Activated CD8-positive, alpha-beta memory T cell treated with anti-CD3 and anti-CD28 coated beads, Interleukin-2, amount 50 U/mL, for 24 hours (primary cell): ENCODE data around the gene GALNT15.

Experiments
- DNase-seq: peaks from one replicate; pipeline ENCODE4 v3.0.0-alpha.2; 2020; ENCODE audit errors: extremely low read depth

The GALNT15 gene, protein sequence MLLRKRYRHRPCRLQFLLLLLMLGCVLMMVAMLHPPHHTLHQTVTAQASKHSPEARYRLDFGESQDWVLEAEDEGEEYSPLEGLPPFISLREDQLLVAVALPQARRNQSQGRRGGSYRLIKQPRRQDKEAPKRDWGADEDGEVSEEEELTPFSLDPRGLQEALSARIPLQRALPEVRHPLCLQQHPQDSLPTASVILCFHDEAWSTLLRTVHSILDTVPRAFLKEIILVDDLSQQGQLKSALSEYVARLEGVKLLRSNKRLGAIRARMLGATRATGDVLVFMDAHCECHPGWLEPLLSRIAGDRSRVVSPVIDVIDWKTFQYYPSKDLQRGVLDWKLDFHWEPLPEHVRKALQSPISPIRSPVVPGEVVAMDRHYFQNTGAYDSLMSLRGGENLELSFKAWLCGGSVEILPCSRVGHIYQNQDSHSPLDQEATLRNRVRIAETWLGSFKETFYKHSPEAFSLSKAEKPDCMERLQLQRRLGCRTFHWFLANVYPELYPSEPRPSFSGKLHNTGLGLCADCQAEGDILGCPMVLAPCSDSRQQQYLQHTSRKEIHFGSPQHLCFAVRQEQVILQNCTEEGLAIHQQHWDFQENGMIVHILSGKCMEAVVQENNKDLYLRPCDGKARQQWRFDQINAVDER

DNA sequence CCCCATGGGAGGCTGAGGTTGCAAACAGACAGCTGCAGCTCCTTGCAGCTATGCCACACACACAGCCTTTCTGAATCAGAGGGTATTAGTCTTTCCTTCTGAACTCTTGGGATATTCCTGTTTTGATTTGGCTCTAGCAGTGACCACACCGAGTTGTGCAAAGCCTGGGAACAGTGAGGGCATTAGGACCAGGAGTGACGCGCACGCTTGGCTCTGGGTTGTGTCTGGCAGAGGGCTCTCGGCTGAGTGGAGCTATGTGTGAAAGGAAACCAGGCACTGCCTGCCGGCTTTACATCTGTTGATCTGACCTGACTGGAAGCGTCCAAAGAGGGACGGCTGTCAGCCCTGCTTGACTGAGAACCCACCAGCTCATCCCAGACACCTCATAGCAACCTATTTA, at the start of gene GALNT15:
TSS of gene GALNT15 (plus strand) at position 292 of the 400 bp plus-strand sequence. CDS start 472 bp downstream, outside the sequence.
- no peak for DNase-seq

DNA sequence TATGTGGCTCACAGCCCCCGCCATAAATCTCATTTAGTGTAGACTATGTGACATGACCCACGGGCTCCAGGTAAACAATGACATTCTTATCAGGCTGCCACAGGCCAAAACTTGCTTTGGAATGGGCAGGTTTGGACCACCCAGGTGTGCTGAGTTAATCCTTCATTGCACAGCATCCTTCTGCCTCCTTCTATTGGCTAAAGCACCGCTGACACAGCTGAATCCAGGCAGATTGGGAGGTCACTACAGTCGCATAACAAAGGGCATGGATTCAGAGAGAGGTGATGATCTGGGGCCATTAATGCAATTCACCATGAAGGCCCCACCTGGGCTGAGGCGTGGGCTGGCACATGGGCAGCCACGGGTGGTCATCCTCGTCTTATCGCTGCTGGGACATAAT, 47.8 kb upstream of the GALNT15 start:
- no peak for DNase-seq

DNA sequence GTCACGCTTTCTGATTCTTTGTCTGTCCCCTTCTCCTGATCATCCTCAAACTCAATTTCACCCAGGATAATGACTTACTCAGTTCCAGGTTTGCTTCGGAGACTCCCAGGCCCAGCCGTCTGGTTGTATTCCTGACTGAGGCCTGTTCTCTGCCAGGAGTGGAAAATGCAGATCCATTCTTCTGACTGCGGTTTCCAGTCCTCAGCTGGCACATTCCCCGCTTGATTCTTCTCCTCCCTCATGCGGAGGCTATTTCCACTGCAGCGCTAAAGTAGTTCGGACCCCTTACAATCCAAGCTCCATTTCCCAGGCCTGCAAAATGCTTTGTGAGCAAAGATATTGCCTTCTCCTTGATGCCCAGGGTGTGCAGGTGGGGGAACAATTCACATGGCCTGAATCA, 47.2 kb upstream of the GALNT15 start:
- no peak for DNase-seq

DNA sequence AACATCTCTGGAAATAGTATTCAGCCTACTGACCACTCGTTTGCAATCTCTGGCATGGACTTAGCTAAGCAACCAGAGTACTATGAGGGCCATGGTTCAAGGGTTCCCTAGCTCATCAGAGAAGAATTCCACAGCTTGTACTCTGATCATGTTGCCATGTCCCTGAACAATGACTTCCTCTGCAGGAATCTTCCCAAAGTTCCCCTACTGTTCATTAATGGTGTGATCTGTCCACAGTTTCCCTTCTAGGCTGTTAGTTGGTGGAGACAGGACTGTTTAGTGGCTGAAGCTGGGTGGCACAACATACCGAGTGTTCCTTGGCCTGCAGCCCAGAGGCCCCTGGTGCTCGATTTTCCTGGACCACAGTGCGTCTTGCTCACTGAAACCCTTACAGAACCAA, 44.4 kb upstream of the GALNT15 start:
- no peak for DNase-seq

DNA sequence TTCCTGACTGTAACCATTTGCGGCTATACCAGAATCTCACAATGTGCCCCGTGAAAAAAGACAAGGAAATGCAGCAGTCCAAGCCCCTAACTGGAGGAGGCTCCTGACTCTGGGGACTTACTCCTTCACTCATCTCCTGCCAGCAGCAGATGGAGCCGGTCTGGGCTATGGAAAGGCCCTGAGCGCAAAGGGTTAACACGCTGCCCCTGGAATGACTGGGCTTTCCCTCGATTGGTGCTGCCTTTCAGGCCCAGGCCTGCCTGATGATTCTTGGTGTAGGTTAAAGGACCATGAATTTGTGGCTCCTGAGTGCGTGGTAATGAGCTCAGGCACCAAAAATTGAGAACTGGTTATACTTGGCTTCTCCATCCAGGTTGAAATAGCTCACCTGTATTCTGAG, 42.3 kb upstream of the GALNT15 start:
- no peak for DNase-seq

DNA sequence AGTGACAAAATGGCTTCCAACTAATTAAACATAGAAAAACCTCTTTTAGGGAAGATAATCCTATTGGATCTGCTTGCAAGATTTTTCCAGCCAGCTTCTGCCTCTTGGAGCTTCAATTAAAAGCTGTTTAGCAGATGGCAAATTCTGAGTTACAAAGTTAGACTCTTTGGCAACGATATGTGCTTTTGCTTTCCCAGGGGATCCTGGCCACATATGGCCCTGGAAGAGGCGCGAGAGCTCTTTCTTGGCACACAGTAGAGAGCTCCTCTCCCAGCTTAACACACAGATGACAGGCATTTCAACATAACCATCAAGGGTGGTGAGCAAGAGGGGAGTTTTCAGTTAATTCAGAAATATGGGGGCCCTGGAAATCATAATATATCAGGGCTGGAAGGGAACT, 41.6 kb upstream of the GALNT15 start:
- no peak for DNase-seq

DNA sequence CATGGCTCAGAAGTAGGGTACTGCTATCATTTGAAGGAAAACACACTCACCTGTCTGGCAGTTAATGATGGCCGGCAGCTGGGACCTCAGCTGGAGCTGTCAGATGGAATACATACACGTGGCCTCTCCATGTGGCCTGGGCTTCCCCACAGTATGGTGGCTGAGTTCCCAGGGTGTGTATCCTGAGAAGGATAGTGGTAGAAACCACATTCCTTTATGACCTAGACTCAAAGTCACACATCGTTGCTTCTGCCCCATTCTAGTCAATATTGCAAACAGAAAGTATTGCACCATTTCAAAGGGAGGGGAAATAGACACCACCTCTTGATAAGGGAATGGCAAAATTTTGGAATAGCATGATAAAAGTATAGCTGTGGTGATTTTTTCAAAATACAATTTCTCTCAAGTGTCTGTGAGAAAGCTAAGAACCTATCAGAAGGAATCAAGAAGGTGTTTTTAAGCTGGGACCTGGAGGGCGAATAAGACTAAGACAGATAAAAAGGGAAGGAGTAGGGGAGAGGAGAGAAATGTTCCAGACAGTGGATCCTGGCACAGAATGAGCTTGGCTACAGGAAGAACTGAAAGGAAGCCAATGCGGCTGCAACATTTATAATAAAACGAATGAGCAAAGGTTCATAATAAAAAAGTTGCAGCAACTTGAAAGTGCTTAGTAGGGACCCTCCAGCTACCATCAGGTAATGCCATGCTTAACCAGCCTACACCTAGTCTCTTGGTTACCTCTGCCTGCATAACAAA, 40.1 kb upstream of the GALNT15 start:
- DNase-seq = no peak

DNA sequence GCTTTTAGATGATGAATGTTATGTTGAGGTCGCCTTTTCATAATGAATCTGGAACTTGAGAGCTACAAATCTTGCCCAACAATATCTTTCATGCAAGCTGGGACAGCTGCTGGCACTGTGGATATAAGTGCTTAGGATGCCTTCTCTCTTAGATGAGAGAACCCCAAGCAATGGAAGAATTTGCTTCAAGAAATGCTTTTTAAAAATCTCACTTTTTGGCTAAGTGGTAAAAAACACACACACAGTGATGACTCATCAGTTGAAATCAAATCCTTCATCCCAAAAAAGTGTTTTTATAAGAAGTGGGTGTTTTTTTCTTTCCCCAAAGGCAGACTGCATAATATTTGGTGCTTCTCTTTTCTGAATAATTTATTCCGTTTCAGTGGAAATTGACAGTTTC, 38.4 kb upstream of the GALNT15 start:
- no peak for DNase-seq

DNA sequence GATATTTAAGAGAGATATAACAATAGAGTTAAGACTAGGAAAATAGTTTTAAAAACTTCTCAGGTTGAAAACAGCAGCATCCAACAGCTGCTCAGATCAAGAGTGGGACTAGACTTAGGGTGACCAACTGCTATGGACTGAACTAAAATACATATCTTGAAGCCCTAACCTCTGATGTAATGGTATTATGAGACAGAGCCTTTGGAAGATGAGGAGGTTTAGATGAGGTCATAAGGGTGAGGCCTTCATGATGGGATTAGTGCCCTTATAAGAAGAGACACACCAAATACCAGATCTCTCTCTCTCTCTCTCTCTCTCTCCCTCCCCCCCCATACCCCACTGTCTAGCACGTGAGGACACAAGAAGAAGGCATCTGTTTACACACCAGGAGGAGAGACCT, 37.4 kb upstream of the GALNT15 start:
- no peak for DNase-seq

DNA sequence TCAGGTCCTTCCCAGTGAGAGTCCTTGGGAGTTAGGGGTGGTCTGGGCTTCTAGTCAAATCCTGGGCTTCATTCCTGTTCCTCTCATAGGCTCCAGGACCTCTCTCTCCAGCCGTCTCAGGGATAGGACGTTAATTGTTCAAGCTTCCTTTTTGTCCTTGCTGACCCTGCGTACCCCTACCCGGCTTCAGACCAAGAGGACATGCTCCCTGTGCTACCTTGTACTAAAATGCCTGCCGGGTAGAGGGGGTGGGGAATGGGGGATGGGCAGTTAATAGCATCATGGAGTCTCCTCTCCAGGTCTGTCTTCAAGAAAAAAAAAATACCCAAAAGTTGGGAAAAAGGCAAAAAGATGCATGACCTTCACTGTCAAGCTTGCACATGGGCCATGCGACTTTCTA, 36.5 kb upstream of the GALNT15 start:
- no peak for DNase-seq

DNA sequence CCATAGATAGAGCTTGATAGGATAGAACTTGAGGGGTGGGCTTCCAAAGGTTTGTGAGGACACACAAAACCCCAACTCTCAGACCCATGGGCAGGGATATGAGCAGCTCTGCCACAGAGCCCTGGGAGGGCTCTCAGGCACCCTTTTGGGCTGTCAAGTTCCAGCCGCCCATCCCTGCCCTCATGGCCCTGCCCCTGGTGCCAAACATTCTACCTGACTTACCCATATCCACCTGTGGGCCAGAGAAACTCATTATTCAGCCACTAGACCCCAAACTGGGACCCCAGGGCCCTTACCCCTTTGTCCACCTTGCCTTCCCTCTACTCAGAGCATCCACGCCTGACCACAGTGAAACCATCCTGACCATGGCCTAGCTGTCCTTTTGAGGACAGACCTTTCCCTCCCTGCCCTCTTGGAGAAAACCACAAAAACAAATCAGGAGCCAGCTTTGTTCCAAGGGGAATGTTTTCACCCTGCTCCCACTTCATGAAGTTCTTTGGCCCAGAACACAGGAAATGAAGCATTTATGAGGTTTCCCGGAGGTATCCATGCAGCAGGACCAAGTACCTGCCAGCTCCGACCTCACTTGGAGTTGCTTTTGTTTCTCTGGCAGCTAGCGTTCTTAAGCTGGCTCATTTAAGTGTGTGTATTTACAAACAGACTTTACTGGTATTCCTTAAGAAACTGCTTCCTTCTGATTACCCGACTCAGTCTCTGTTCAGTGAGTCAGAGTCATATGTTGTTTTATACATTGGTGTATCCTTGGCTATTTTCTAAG, 34.2 kb upstream of the GALNT15 start:
- DNase-seq = no peak

DNA sequence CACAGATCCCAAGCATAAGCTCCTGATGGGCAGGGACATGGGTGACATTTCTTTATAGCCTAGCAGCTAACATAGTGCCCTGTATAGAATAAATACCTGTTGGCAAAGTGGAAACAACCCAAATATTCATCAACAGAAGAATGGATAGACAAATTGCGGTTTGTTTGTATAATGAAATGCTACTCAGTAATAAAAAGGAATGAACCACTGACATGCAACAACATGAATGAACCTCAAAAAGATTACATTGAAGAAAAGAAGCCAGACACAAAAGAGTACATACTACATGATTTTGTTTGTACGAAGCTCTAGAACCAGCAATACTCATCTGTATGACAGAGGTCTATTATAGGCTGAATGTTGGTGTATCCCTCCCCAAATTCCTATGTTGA, 33.6 kb upstream of the GALNT15 start:
- DNase-seq = no peak

DNA sequence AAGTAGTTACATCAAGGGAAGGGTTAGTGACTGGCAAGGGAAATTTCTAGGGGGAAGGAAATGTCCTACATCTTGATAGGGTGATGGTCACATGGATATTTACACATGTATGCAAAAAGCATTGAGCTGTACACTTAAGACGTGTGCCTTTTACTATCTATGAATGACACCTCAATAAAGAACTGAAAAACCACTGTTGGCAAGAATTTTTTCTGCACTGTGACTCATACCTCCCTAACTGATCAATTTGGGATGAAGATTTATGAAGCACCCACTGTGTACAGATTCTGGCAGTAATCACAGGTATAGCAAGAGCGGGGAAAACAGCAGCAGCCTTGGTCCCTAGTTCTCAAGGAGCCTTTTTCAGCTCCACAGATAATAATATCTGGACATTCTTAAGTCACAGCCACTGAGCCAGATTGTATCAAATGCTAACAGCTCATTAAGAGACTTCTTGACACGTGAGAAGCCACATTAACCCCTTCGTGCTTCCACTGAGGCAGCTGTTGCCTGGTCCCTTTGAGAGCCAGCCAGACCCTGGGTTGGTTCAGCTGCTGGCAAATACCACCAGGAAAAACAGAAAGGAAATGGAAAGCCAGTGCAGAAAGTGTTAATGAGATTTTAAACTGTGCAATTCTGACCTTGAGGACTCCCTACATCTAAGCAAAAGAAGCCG, 32.0 kb upstream of the GALNT15 start:
- DNase-seq = no peak

DNA sequence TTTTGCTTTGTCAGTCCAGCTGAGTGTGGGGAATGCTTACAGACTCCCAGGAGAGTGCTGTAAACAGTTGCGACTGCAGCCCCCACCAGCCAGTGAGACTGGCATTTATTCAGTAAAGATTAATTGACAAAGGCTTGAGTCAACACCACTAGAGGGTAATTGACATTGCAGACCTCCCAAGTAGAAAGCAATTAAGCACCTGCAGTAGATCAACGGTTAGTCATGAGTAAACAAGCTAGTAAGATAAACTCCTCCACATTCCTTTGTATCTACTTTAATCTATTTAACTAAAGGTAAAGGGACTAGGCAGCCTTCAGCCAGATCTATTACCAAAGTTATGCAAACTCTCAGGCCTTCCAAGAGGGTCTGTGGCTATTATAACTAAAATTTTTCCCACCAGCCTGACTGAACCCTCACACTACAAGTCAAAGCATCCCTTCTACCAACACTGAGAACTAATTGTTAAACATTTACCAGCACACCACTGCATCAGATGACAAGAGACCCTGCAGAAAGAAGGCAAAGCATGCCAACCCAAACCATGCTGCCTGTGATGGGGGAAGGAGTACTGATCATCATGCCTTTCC, 30.5 kb upstream of the GALNT15 start:
- DNase-seq = no peak

DNA sequence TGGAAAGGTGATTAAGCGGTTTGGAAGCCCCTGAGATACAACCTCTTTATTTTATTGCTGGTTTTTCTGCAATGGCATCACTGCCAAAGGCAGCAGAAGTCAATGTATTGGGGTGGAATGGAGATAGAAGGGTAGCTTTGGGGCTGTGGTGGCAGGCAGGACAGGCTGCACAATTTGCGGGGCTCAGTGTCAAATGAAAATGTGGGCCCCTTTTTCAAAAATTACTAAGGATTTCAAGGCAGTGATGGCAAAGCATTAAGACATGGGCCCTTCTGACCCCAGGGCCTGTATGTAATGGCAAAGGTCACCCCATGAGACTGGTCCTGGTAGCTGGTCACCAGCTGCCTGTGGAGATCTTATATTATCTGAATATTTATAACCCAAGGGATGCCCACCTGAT, 29.3 kb upstream of the GALNT15 start:
- DNase-seq = no peak

DNA sequence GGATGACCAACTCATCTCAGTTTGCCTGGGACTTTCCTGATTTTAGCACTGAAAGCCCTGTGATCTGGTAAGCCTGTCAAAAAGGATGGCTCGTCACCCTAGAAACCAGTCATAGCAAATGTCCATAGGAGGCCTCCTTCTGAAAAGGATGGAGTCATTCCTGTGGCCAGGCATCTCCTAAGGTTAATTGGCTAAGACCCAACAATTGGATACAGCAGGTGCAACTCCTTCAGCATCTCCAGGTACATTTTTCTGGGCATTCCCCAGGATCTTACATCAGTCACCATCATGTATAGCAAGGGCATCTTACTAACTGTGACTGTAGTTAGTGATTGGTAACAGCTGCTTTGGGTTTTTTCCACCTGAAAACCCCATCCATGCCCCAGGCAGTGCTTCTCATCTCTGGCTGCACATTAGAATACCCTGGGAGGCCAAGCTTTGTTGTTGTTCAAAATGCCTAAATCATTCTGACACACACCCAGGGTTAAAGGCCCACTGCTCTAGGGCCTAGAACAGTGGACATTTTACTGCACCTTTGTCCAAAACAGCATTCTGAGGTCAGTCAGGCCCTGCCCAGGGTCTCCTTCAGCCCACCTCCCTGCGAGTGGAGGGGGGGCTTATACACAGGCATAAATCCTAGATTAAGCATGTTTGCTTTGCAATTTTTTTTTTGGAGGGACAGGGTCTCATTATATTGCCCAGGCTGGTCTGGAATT, 28.3 kb upstream of the GALNT15 start:
- no peak for DNase-seq

DNA sequence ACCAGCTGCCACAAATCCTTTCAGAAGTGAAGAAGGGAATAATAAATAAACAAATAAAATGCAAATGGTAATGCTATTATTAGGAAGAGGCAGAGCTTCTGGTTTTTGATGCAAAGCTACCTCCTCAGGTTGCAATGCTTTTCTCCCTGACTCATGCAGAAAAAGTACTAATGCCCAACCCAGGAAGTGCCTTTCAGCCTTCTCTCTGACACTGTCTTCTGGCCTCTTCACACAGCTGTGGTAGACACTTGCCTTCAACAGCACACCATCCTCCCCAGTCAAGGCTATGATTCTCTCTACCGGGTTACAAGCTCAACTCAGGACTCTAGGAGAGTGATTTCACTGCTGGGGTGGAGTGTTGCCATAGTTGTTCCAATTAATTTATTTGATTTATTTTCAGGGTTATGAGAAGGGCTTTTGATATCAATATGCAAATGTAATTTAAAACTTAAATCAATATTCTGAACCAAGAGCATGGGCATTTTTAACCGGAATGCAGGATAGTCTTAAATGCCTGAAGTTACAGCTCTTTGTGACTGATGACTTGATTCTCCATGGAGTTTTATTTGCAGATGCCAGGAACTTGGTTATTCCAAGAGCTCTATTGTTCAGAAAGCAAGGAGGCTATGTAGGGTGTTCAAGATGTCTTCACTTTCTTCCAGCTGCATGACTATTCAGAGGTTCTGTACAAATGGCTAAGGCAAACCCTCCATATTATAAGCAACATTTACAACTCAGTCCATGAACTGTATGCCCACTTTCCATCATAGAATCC, 27.1 kb upstream of the GALNT15 start:
- DNase-seq = no peak

DNA sequence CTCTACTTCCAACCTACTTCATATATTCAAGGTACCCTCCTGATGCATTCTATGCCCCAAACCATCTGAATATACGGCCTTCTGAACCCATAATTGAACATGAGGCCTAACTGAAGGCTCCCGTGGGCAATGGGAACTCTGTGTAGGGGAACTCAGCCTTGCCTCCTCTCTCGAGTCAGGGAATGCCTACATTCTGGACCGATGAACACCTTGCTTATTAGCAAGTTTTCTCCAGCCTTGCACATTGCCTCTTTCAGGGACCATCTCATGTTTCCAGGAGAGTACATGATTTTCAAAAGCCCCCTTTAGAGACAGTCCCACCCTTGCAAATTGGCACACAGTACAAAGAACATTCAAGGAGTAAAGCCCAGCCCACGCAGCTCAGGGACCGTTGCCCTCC, 26.3 kb upstream of the GALNT15 start:
- no peak for DNase-seq

DNA sequence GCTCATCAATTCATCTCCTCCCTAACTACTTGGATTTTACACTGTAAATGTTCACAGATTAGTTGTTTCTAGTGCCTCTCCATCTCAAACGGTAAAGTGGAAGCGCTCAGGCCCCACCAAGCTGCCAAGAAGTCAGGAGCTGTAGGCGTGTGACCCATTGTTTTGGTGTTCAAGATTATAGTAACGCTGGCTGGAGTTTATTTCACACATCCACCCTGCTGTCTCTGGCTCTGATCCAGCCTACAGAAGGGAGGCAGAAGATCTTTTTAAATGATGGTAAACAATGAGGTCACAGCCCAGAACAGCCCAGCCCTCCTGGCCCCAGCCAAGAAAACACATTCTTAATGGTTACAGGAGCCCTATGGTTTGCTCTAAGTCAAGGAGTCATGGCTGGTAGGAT, 25.7 kb upstream of the GALNT15 start:
- no peak for DNase-seq

DNA sequence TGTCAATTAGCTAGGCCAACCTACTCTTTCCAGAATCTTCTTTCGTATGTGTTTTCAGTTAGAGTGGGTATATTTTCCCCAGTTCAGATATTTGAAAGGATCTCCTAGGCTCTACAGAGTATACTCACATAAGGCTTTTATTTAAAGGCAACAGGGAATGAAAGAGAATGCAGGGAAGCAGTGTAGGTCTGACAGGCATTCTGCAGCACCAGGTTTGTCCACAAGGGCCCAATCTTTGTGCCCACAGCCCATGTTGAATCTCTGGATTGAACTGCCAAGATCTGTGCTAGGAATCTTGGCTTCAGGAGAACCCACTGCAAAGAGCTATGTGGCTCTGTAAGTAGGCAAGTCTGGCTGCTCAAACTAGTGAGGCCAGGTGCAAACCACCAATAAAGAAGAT, 24.2 kb upstream of the GALNT15 start:
- no peak for DNase-seq
